Trophoblast cell (in vitro differentiated cells and primary cell): ENCODE results near the gene DOCK8.

Experiments used
- DNase-seq, 2 donors: peaks; one replicate each; pipeline ENCODE4 v3.0.0-alpha.2; 2016
- H2AFZ ChIP-seq: 2 replicates; pipeline ENCODE4 v1.6.1; 2013; ENCODE audit warnings: low read length, moderate library complexity, mild to moderate bottlenecking; ENCODE audit not compliant: insufficient read depth, poor library complexity
- H2AK5ac ChIP-seq: 2 replicates; pipeline ENCODE4 v1.6.1; 2013; ENCODE audit warnings: mild to moderate bottlenecking, low read length
- H2BK120ac ChIP-seq: 2 replicates; pipeline ENCODE4 v1.6.1; 2013; ENCODE audit warnings: low read length, mild to moderate bottlenecking, moderate library complexity; ENCODE audit not compliant: insufficient read depth, poor library complexity
- H2BK12ac ChIP-seq: 2 replicates; pipeline ENCODE4 v1.6.1; 2013; ENCODE audit warnings: mild to moderate bottlenecking, low read length, moderate library complexity
- H2BK5ac ChIP-seq: 2 replicates; pipeline ENCODE4 v1.6.1; 2013; ENCODE audit warnings: low read length, low read depth, moderate library complexity, mild to moderate bottlenecking; ENCODE audit not compliant: poor library complexity
- H3K14ac ChIP-seq: 2 replicates; pipeline ENCODE4 v1.6.1; 2013; ENCODE audit warnings: mild to moderate bottlenecking, low read length
- H3K18ac ChIP-seq: 2 replicates; pipeline ENCODE4 v1.6.1; 2013; ENCODE audit warnings: mild to moderate bottlenecking, low read length
- H3K23ac ChIP-seq: 2 replicates; pipeline ENCODE4 v1.6.1; 2013; ENCODE audit warnings: low read length
- H3K27ac ChIP-seq: 2 replicates; pipeline ENCODE4 v1.5.1; 2013; ENCODE audit warnings: low read depth, mild to moderate bottlenecking, inconsistent platforms, low read length, moderate library complexity
- H3K27me3 ChIP-seq: 2 replicates; pipeline ENCODE4 v1.6.1; 2013; ENCODE audit warnings: inconsistent platforms, mild to moderate bottlenecking, low read length, moderate library complexity; ENCODE audit not compliant: insufficient read depth
- H3K36me3 ChIP-seq, 2 experiments: 1 replicate in 1 of 2; 2 replicates in 1 of 2; pipeline ENCODE4 v1.6.1; 2013; ENCODE audit warnings: low read length in 2 of 2, mild to moderate bottlenecking in 2 of 2, moderate library complexity in 1 of 2; ENCODE audit not compliant: insufficient read depth in 2 of 2, control insufficient read depth in 1 of 2
- H3K4ac ChIP-seq: 2 replicates; pipeline ENCODE4 v1.6.1; 2013; ENCODE audit warnings: low read depth, mild to moderate bottlenecking, low read length, moderate library complexity
- H3K4me1 ChIP-seq, 2 experiments: 1 replicate in 1 of 2; 2 replicates in 1 of 2; pipeline ENCODE4 v1.6.1; 2013; ENCODE audit warnings: low read length in 2 of 2, mild to moderate bottlenecking in 2 of 2, moderate library complexity in 1 of 2; ENCODE audit not compliant: insufficient read depth in 2 of 2, control insufficient read depth in 1 of 2
- H3K4me2 ChIP-seq: 2 replicates; pipeline ENCODE4 v1.6.1; 2013; ENCODE audit warnings: inconsistent platforms, mild to moderate bottlenecking, low read length, moderate library complexity
- H3K4me3 ChIP-seq: 2 replicates; pipeline ENCODE4 v1.5.1; 2013; ENCODE audit warnings: mild to moderate bottlenecking, low read depth, low read length, inconsistent platforms
- H3K79me1 ChIP-seq: one replicate; pipeline ENCODE4 v1.6.1; 2013; ENCODE audit warnings: low read length
- H3K79me2 ChIP-seq: 2 replicates; pipeline ENCODE4 v1.6.1; 2013; ENCODE audit warnings: low read length, mild to moderate bottlenecking; ENCODE audit not compliant: control insufficient read depth, insufficient read depth, poor library complexity
- H3K9ac ChIP-seq: 2 replicates; pipeline ENCODE4 v1.6.1; 2013; ENCODE audit warnings: mild to moderate bottlenecking, low read length
- H3K9me3 ChIP-seq: 2 replicates; pipeline ENCODE4 v1.6.1; 2013; ENCODE audit warnings: low read depth, mild to moderate bottlenecking, control low read depth, inconsistent platforms, low read length; ENCODE audit not compliant: insufficient read depth
- H4K12ac ChIP-seq: 2 replicates; pipeline ENCODE4 v1.6.1; 2013; ENCODE audit warnings: low read depth, mild to moderate bottlenecking, low read length, moderate library complexity
- H4K8ac ChIP-seq: 2 replicates; pipeline ENCODE4 v1.6.1; 2013; ENCODE audit warnings: low read depth, mild to moderate bottlenecking, low read length, moderate library complexity
- H4K91ac ChIP-seq: one replicate; pipeline ENCODE4 v1.6.1; 2013; ENCODE audit warnings: low read depth, mild to moderate bottlenecking, low read length, moderate library complexity
- WGBS: extraction: QIAGEN DNeasy Blood & Tissue Kit; methylation state at CpG from one replicate; pipeline ENCODE4 v1.1.7; 2013; ENCODE audit warnings: missing lambda C conversion rate; ENCODE audit not compliant: insufficient read length, insufficient coverage; ENCODE audit errors: extremely low coverage; 5-methylcytosine and 5-hydroxymethylcytosine counted together

The DOCK8 gene

GRCh38 chr9:274406-274805 is 59.7 kb downstream of the DOCK8 start:
- H4K91ac ChIP-seq = no peak overlapping the region
- no peak overlapping the region for H2BK5ac ChIP-seq
- no peak for DNase-seq
- H3K4ac ChIP-seq = no peak overlapping the region
- H2AFZ ChIP-seq = no peak overlapping the region
- no peak overlapping the region for H3K9ac ChIP-seq
- peaks cover 2% of the 10 kb centered on the region for H3K9me3 ChIP-seq
- H3K27ac ChIP-seq = no peak overlapping the region
- no peak overlapping the region for H3K4me2 ChIP-seq
- no peak overlapping the region for H3K4me3 ChIP-seq
- H4K12ac ChIP-seq = no peak overlapping the region
- no peaks in the 10 kb centered on the region for H3K27me3 ChIP-seq
- no peak overlapping the region for H2BK12ac ChIP-seq
- no peak overlapping the region for H3K18ac ChIP-seq
- H3K23ac ChIP-seq = no peak overlapping the region
- no peaks in the 10 kb centered on the region for H3K4me1 ChIP-seq
- H2BK120ac ChIP-seq = no peak overlapping the region
- H3K79me2 ChIP-seq = no peaks in the 10 kb centered on the region
- no peak overlapping the region for H4K8ac ChIP-seq
- H3K79me1 ChIP-seq = no peaks in the 10 kb centered on the region
- no peak overlapping the region for H2AK5ac ChIP-seq
- WGBS = no CpG with 5 or more reads among the region's 6 CpGs
- H3K36me3 ChIP-seq = no peaks in the 10 kb centered on the region
- H3K14ac ChIP-seq = no peak overlapping the region

GRCh38 chr9:277601-278295 is 63.1 kb downstream of the DOCK8 start:
- Histone ChIP-seq H4K8ac (no peak overlapping the region), H4K91ac (no peak overlapping the region), H2AK5ac (no peak overlapping the region), H2AFZ (no peak overlapping the region), H2BK120ac (no peak overlapping the region), H2BK12ac (no peak overlapping the region), H3K4me1 (no peaks in the 10 kb centered on the region), H2BK5ac (no peak overlapping the region), H3K4ac (no peak overlapping the region), H3K9me3 (peaks cover 2% of the 10 kb centered on the region), H3K14ac (no peak overlapping the region), H3K79me1 (no peaks in the 10 kb centered on the region), H3K27ac (no peak overlapping the region), H3K36me3 (no peaks in the 10 kb centered on the region), H3K4me2 (no peak overlapping the region), H3K18ac (no peak overlapping the region), H3K4me3 (no peak overlapping the region), H3K79me2 (no peaks in the 10 kb centered on the region), H3K23ac (no peak overlapping the region), H3K9ac (no peak overlapping the region), H3K27me3 (no peaks in the 10 kb centered on the region), H4K12ac (no peak overlapping the region)
- no peak for DNase-seq
- WGBS = no CpG with 5 or more reads among the region's 3 CpGs

GRCh38 chr9:278651-279050 is 64.0 kb downstream of the DOCK8 start:
- no peak overlapping the region for H3K23ac ChIP-seq
- H3K79me1 ChIP-seq = no peaks in the 10 kb centered on the region
- H4K12ac ChIP-seq = no peak overlapping the region
- no peaks in the 10 kb centered on the region for H3K27me3 ChIP-seq
- H2BK12ac ChIP-seq = no peak overlapping the region
- H2BK5ac ChIP-seq = no peak overlapping the region
- no peaks in the 10 kb centered on the region for H3K79me2 ChIP-seq
- no peaks in the 10 kb centered on the region for H3K36me3 ChIP-seq
- H3K9me3 ChIP-seq = peaks cover 2% of the 10 kb centered on the region
- H4K8ac ChIP-seq = no peak overlapping the region
- no peak overlapping the region for H2BK120ac ChIP-seq
- H3K14ac ChIP-seq = no peak overlapping the region
- H3K4ac ChIP-seq = no peak overlapping the region
- no peak overlapping the region for H3K4me3 ChIP-seq
- no peak overlapping the region for H3K9ac ChIP-seq
- no peak for DNase-seq
- no peak overlapping the region for H2AK5ac ChIP-seq
- H2AFZ ChIP-seq = no peak overlapping the region
- H3K4me2 ChIP-seq = no peak overlapping the region
- H3K4me1 ChIP-seq = no peaks in the 10 kb centered on the region
- H3K18ac ChIP-seq = no peak overlapping the region
- H3K27ac ChIP-seq = no peak overlapping the region
- no CpG with 5 or more reads among the region's 8 CpGs for WGBS
- no peak overlapping the region for H4K91ac ChIP-seq

- no peak overlapping the region for H2BK120ac ChIP-seq
- no peak overlapping the region for H4K8ac ChIP-seq
- no peak overlapping the region for H3K4me3 ChIP-seq
- H3K9ac ChIP-seq = no peak overlapping the region
- no peaks in the 10 kb centered on the region for H3K36me3 ChIP-seq
- H3K18ac ChIP-seq = no peak overlapping the region
- DNase-seq = no peak
- no peak overlapping the region for H3K27ac ChIP-seq
- H3K23ac ChIP-seq = no peak overlapping the region
- H3K79me1 ChIP-seq = no peaks in the 10 kb centered on the region
- no peak overlapping the region for H4K12ac ChIP-seq
- no peak overlapping the region for H2BK12ac ChIP-seq
- H2AK5ac ChIP-seq = no peak overlapping the region
- no peak overlapping the region for H2BK5ac ChIP-seq
- H3K27me3 ChIP-seq = no peaks in the 10 kb centered on the region
- no peaks in the 10 kb centered on the region for H3K79me2 ChIP-seq
- H3K9me3 ChIP-seq = peaks cover 2% of the 10 kb centered on the region
- H3K14ac ChIP-seq = no peak overlapping the region
- H3K4me1 ChIP-seq = no peaks in the 10 kb centered on the region
- no peak overlapping the region for H3K4ac ChIP-seq
- H3K4me2 ChIP-seq = no peak overlapping the region
- no peak overlapping the region for H2AFZ ChIP-seq
- no CpG with 5 or more reads among the region's 4 CpGs for WGBS
- no peak overlapping the region for H4K91ac ChIP-seq
Observed at GRCh38 chr9:279674-280073, 65.0 kb downstream of the DOCK8 start.
